ENCODE measurements around the gene SLC22A2. TPM values are rescaled to one million over a fixed set of nuclear protein-coding genes. Genes with fewer than 3 reads are reported as not detected.
A peak's percentile ranks its signal among the peaks of the same experiment; 100 is the strongest.

SLC22A2 gene
- total and polyA plus RNA-seq, 2 of the 13 experiments (the other 11 are each of a cell fraction or from before 2014, with no cell fraction given), result not detected

GRCh38 chr6:160253714-160254113 lies 4.9 kb downstream of the SLC22A2 start (continued):
- TF ChIP-seq ZNF781 (CRISPR knock-in tag; IDR thresholded peaks at IDR 0.05; ENCODE audit: borderline replicate concordance, not compliant biosample characterization) (no peak), ZNF276 (CRISPR knock-in tag; IDR thresholded peaks at IDR 0.05; ENCODE audit: low read depth) (no peak), CEBPB (IDR thresholded peaks at IDR 0.05; ENCODE audit: borderline replicate concordance, low read depth, low read length) (no peak), ZKSCAN5 (CRISPR knock-in tag; IDR thresholded peaks at IDR 0.05) (no peak), GMEB1 (CRISPR knock-in tag; IDR thresholded peaks at IDR 0.05; ENCODE audit: borderline replicate concordance) (no peak), SNAPC2 (CRISPR knock-in tag; IDR thresholded peaks at IDR 0.05) (no peak), ZNF180 (CRISPR knock-in tag; IDR thresholded peaks at IDR 0.05; ENCODE audit: borderline replicate concordance, low read depth) (no peak), MED8 (CRISPR knock-in tag; IDR thresholded peaks at IDR 0.05; ENCODE audit: insufficient replicate concordance) (no peak), SOX13 (IDR thresholded peaks at IDR 0.05) (no peak), SOX13 (CRISPR knock-in tag; conservative IDR thresholded peaks at IDR 0.05 in 1 of 2, IDR thresholded peaks at IDR 0.05 in 1 of 2) (no peak), SIX1 (CRISPR knock-in tag; IDR thresholded peaks at IDR 0.05; ENCODE audit: borderline replicate concordance) (no peak), HOXA9 (CRISPR knock-in tag; IDR thresholded peaks at IDR 0.05; ENCODE audit: borderline replicate concordance) (no peak), SALL1 (CRISPR knock-in tag; IDR thresholded peaks at IDR 0.05) (peak; percentile 40; the same call in 1 of the 2 replicates), ZSCAN29 (CRISPR knock-in tag; conservative IDR thresholded peaks at IDR 0.05) (no peak), ZNF597 (CRISPR knock-in tag; IDR thresholded peaks at IDR 0.05) (no peak), ZNF317 (CRISPR knock-in tag; IDR thresholded peaks at IDR 0.05) (no peak), CCAR2 (optimal IDR thresholded peaks at IDR 0.05; ENCODE audit: low read depth, low read length) (no peak), ZEB1 (IDR thresholded peaks at IDR 0.05; ENCODE audit: insufficient replicate concordance, low read depth) (no peak), ZNF790 (CRISPR knock-in tag; IDR thresholded peaks at IDR 0.05; ENCODE audit: borderline replicate concordance) (no peak), NFE2L2 (IDR thresholded peaks at IDR 0.05; ENCODE audit: low read length) (no peak; the same call in 1 of the 2 replicates), MED1 (CRISPR knock-in tag; IDR thresholded peaks at IDR 0.05) (no peak), ZNF691 (CRISPR knock-in tag; IDR thresholded peaks at IDR 0.05; ENCODE audit: borderline replicate concordance, low read depth) (no peak), CENPBD1 (CRISPR knock-in tag; IDR thresholded peaks at IDR 0.05; ENCODE audit: borderline replicate concordance, low read depth) (no peak), CCDC6 (CRISPR knock-in tag; IDR thresholded peaks at IDR 0.05) (no peak), TEF (CRISPR knock-in tag; IDR thresholded peaks at IDR 0.05) (no peak)

Data from HepG2 (cell line).